Kidney (tissue), 14 donors: ENCODE data around the gene ZNF677. TPM values are rescaled to one million over a fixed set of nuclear protein-coding genes. Genes with fewer than 3 reads are reported as not detected.
A peak's percentile ranks its signal among the peaks of the same experiment; 100 is the strongest.
"Not testable (repeated sequence)": the region's sequence is repeated elsewhere in the genome, so short reads cannot be mapped to it uniquely, and the experiment has no call there.

Experiments
- DNase-seq, 5 donors: peaks; one replicate each; pipeline ENCODE4 v3.0.0-alpha.2; 2013 to 2020
- FAIRE-seq: peaks from 2 replicates; lab custom pipeline; 2012; peaks lifted over from hg19 to GRCh38; lab: Jason Lieb, UNC
- H3K27ac ChIP-seq, 2 donors: one replicate each; pipeline ENCODE4 v1.7.0; 2013; ENCODE audit warnings: low read depth in 2 of 2, low read length in 2 of 2, inconsistent platforms in 1 of 2
- H3K27me3 ChIP-seq: one replicate; pipeline ENCODE4 v1.7.1; 2013; ENCODE audit warnings: low read length, inconsistent platforms; ENCODE audit not compliant: control insufficient read depth, insufficient read depth
- H3K36me3 ChIP-seq, 3 donors: one replicate each; pipeline versions ENCODE4 v1.7.0 to v1.7.1; 2013; ENCODE audit warnings: low read length in 3 of 3, control low read depth in 1 of 3, inconsistent platforms in 1 of 3; ENCODE audit not compliant: insufficient read depth in 3 of 3, control insufficient read depth in 2 of 3
- H3K4me1 ChIP-seq, 3 donors: one replicate each; pipeline versions ENCODE4 v1.7.0 to v1.7.1; 2013; ENCODE audit warnings: low read length in 3 of 3, inconsistent platforms in 1 of 3, low read depth in 1 of 3; ENCODE audit not compliant: control insufficient read depth in 2 of 3, insufficient read depth in 2 of 3
- H3K4me3 ChIP-seq, 3 donors: one replicate each; pipeline versions ENCODE4 v1.7.0 to v1.8.1; 2013; ENCODE audit warnings: low read length in 3 of 3, control low read depth in 1 of 3, inconsistent platforms in 1 of 3
- H3K9ac ChIP-seq, 3 donors: one replicate each; pipeline versions ENCODE4 v1.7.0 to v1.7.1; 2013; ENCODE audit warnings: low read length in 3 of 3, control low read depth in 1 of 3, inconsistent platforms in 1 of 3
- H3K9me3 ChIP-seq, 3 donors: one replicate each; pipeline versions ENCODE4 v1.7.0 to v1.7.1; 2013; ENCODE audit warnings: low read length in 3 of 3, control low read depth in 1 of 3, inconsistent platforms in 1 of 3; ENCODE audit not compliant: control insufficient read depth in 2 of 3, insufficient read depth in 1 of 3
- CTCF ChIP-seq: IDR thresholded peaks from 3 replicates; pipeline ENCODE4 v1.5.1; 2012; ENCODE audit warnings: mild to moderate bottlenecking, moderate library complexity, borderline replicate concordance; ENCODE audit not compliant: insufficient read depth; ENCODE audit errors: extremely low read depth
- intact Hi-C: fragments of 100-400 bp; cut with DNase I; formaldehyde crosslinking; loops from one replicate; pipeline ENCODE4 v1.11.1; 2022
- polyA plus RNA-seq: library from polyadenylated mRNA; stranded (reverse); fragments of 350-450 nt; fragmentation: Illumina TruSeq; extraction: RNeasy Lipid Tissue Mini Kit (QIAGEN cat#74804); gene quantifications from one replicate; pipeline ENCODE4 v1.2.3, GENCODE V29; 2014; ENCODE audit warnings: low read depth, low replicate concordance; ENCODE audit not compliant: insufficient read depth
- total RNA-seq: library from RNA; stranded (reverse); fragmentation: NEBNext Ultra II Directional; extraction: Animal tissue kit (Norgen Biotek cat#: 25700); gene quantifications from one replicate; pipeline ENCODE4 v1.2.1, GENCODE V29; 2021
- donor health status: control.
- donor health status: control.
- donor health status: control.
- donor health status: control.
- donor health status: control.
- donor health status: DM: yes; HTN: yes; CAD: no.
- donor health status: Normal renal cell carcinoma (clear cell type).

ZNF677 gene
- total and polyA plus RNA-seq, 2 donors from 2014 or later: 6.5 to 24.3 TPM

GRCh38 chr19:53192771-53193534, 61.7 kb downstream of the ZNF677 start, which contains the start of gene ZNF665:
Gene ZNF665, minus strand, starts transcription at chr19:53193358. Its CDS starts 10,460 bp downstream, at chr19:53182898.
- no peaks in the 10 kb centered on the region for H3K27me3 ChIP-seq
- TF ChIP-seq CTCF: no peak
- H3K27ac ChIP-seq: peak within 1 kb of the TSS in 1 of 2 donors; percentile 28
- intact Hi-C loops: no loop called here
- peak within 1 kb of the TSS; percentile 81 to 97 (median 93) for H3K9ac ChIP-seq
- peak within 1 kb of the TSS; percentile 90 to 94 (median 90) for H3K4me3 ChIP-seq
- H3K9me3 ChIP-seq: no peaks in the 10 kb centered on the region
- FAIRE-seq: no peak
- H3K36me3 ChIP-seq: no peaks in the 10 kb centered on the region
- peak; percentile 93 to 96 (median 95) for DNase-seq
- peaks cover 0 to 4% (median 0%) of the 10 kb centered on the region in 3 donors for H3K4me1 ChIP-seq

GRCh38 chr19:53190253-53190652, 64.4 kb downstream of the ZNF677 start:
- Histone ChIP-seq H3K9ac (no peak overlapping the region), H3K27ac (no peak overlapping the region), H3K4me3 (no peak overlapping the region), H3K9me3 (no peaks in the 10 kb centered on the region), H3K4me1 (peaks cover 0 to 4% (median 0%) of the 10 kb centered on the region in 3 donors), H3K27me3 (no peaks in the 10 kb centered on the region), H3K36me3 (no peaks in the 10 kb centered on the region)
- no peak for TF ChIP-seq CTCF
- intact Hi-C loops: no loop called here
- FAIRE-seq (no peak), DNase-seq (no peak)

GRCh38 chr19:53189691-53190198, 64.9 kb downstream of the ZNF677 start:
- H3K4me3 ChIP-seq, H3K27ac ChIP-seq, H3K36me3 ChIP-seq, H3K9me3 ChIP-seq, H3K4me1 ChIP-seq, H3K27me3 ChIP-seq, intact Hi-C loops, H3K9ac ChIP-seq, FAIRE-seq: not testable (repeated sequence)
- peak in 3 of 5 donors; percentile 33 to 40 (median 38) for DNase-seq

Other genes starting within 250 kb of the ZNF677 start
- gene ERVV-1, start 241.0 kb downstream of the ZNF677 start, total RNA-seq: not detected
- not detected for gene ERVV-1, start 241.0 kb downstream of the ZNF677 start, polyA plus RNA-seq
- not detected for gene ERVV-2, start 210.1 kb downstream of the ZNF677 start, total RNA-seq
- gene ERVV-2, start 210.1 kb downstream of the ZNF677 start, polyA plus RNA-seq: not detected
- gene ZNF160, start 151.5 kb downstream of the ZNF677 start, total RNA-seq: 38.2 TPM
- gene ZNF160, start 151.5 kb downstream of the ZNF677 start, polyA plus RNA-seq: 9.5 TPM
- gene ZNF415, start 122.0 kb downstream of the ZNF677 start, total RNA-seq: 12.0 TPM
- 8.8 TPM for gene ZNF415, start 122.0 kb downstream of the ZNF677 start, polyA plus RNA-seq
- 17.6 TPM for gene ZNF347, start 95.8 kb downstream of the ZNF677 start, total RNA-seq
- gene ZNF347, start 95.8 kb downstream of the ZNF677 start, polyA plus RNA-seq: 2.3 TPM
- gene ZNF665, start 61.5 kb downstream of the ZNF677 start, total RNA-seq: 5.4 TPM
- 2.2 TPM for gene ZNF665, start 61.5 kb downstream of the ZNF677 start, polyA plus RNA-seq
- gene VN1R2, start 3.4 kb upstream of the ZNF677 start, total RNA-seq: not detected
- not detected for gene VN1R2, start 3.4 kb upstream of the ZNF677 start, polyA plus RNA-seq
- not detected for gene VN1R4, start 12.8 kb upstream of the ZNF677 start, total RNA-seq
- gene VN1R4, start 12.8 kb upstream of the ZNF677 start, polyA plus RNA-seq: not detected
- gene ZNF845, start 78.9 kb upstream of the ZNF677 start, total RNA-seq: 9.2 TPM
- 1.9 TPM for gene ZNF845, start 78.9 kb upstream of the ZNF677 start, polyA plus RNA-seq
- gene ZNF525, start 110.8 kb upstream of the ZNF677 start, total RNA-seq: 17.2 TPM
- gene ZNF525, start 110.8 kb upstream of the ZNF677 start, polyA plus RNA-seq: 3.9 TPM
- gene ZNF765, start 140.3 kb upstream of the ZNF677 start, total RNA-seq: 10.8 TPM
- gene ZNF765, start 140.3 kb upstream of the ZNF677 start, polyA plus RNA-seq: 3.0 TPM
- 10.4 TPM for gene ZNF761, start 177.1 kb upstream of the ZNF677 start, total RNA-seq
- gene ZNF761, start 177.1 kb upstream of the ZNF677 start, polyA plus RNA-seq: 4.9 TPM
- gene ZNF813, start 212.9 kb upstream of the ZNF677 start, total RNA-seq: 5.1 TPM
- gene ZNF813, start 212.9 kb upstream of the ZNF677 start, polyA plus RNA-seq: 1.2 TPM